ENCODE measurements around the gene RIN3. TPM values are rescaled to one million over a fixed set of nuclear protein-coding genes. Genes with fewer than 3 reads are reported as not detected.

RIN3 gene
- total RNA-seq, 1 donor = 7.3 TPM

- TF ChIP-seq CTCF (IDR thresholded peaks at IDR 0.05; ENCODE audit: insufficient read depth, low read depth, low read length) = no peak
- no peak for DNase-seq (ENCODE audit: low read depth)
These were observed 175.1 kb downstream of the RIN3 start for GRCh38 chr14:92688434-92689375.

GRCh38 chr14:92690171-92691011 is 176.8 kb downstream of the RIN3 start:
- H3K4me3 ChIP-seq (ENCODE audit: low read depth, low read length) = no peak overlapping the region
- TF ChIP-seq CTCF (IDR thresholded peaks at IDR 0.05; ENCODE audit: insufficient read depth, low read depth, low read length) = peak; percentile 59
- DNase-seq (ENCODE audit: low read depth) = peak; percentile 43

More at GRCh38 chr14:92688434-92689375, 175.1 kb downstream of the RIN3 start:
- no peak overlapping the region for H3K4me3 ChIP-seq (ENCODE audit: low read depth, low read length)

GRCh38 chr14:92692822-92693226 is 179.2 kb downstream of the RIN3 start:
- no peak for TF ChIP-seq CTCF (IDR thresholded peaks at IDR 0.05; ENCODE audit: insufficient read depth, low read depth, low read length)
- no peak for DNase-seq (ENCODE audit: low read depth)
- no peak overlapping the region for H3K4me3 ChIP-seq (ENCODE audit: low read depth, low read length)

GRCh38 chr14:92693998-92694795 is 180.6 kb downstream of the RIN3 start:
- no peak overlapping the region for H3K4me3 ChIP-seq (ENCODE audit: low read depth, low read length)
- DNase-seq (ENCODE audit: low read depth) = no peak
- TF ChIP-seq CTCF (IDR thresholded peaks at IDR 0.05; ENCODE audit: insufficient read depth, low read depth, low read length) = no peak

- DNase-seq (ENCODE audit: low read depth) = no peak
- H3K4me3 ChIP-seq (ENCODE audit: low read depth, low read length) = no peak overlapping the region
- no peak for TF ChIP-seq CTCF (IDR thresholded peaks at IDR 0.05; ENCODE audit: insufficient read depth, low read depth, low read length)
These were observed 181.2 kb downstream of the RIN3 start for GRCh38 chr14:92694807-92695206.

GRCh38 chr14:92695562-92695961 is 182.0 kb downstream of the RIN3 start:
- no peak for DNase-seq (ENCODE audit: low read depth)
- no peak for TF ChIP-seq CTCF (IDR thresholded peaks at IDR 0.05; ENCODE audit: insufficient read depth, low read depth, low read length)
- H3K4me3 ChIP-seq (ENCODE audit: low read depth, low read length) = no peak overlapping the region

Data from fibroblast of villous mesenchyme (primary cell).